G401.6 (cell line): ENCODE data around the gene ADAM19.

ENCODE experiments used
- FAIRE-seq: peaks from 2 replicates; lab custom pipeline; 2012; peaks lifted over from hg19 to GRCh38; lab: Jason Lieb, UNC

The ADAM19 gene

DNA sequence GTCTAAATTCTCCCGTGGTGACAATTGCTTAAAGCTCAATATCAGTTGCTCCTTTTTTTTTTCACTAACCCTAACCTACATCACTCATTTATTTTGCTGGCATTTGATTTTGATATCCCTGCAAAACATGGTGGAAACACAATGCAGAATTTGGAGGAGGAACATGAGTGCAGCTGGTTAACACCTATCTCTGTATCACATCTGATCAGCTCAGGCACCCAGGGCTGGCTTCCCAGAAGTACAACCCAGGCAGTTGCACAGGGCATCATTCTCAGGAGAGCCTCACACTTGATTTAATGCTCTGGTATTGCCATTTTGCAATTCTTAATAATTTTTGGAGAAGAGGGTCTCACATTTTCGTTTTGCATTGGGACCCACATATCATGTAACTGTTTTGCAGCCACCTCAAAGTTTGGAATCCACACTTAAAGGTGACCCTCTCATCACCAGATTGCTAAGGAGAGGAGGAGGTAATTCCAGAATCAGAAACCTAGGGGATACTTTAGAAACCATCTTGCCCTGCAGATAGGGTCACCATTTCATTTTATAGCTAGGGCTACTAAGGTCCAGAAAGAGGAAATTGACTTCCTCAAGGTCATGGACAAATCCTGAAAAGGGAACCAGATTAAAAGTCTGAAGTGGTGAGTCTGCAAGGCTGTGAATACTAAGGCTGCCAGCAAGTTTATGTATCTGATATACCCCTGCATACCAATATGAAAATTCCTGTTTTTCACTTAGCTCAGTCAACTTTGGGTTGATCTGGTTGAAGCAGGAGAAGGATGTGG lies 19.3 kb upstream of the ADAM19 start:
- no peak for FAIRE-seq

DNA sequence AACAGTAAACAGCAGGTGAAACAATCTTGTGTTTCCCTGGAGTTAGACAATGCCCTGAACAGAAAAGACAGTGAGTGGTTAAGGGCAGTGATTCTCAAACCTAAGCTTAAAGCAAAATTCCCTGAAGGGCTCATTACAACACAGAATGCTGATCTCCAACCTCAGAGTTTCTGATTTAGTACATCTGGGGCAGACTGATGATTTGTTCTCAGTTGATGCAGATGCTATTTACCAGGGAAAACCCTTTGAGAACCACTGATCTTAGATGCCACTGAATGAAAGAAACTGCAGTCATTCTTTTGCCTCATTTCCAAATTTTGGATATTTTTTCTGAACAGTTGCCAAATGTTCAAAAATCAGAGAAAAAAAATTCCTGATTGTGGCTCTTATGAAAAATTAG lies 18.7 kb upstream of the ADAM19 start:
- no peak for FAIRE-seq

DNA sequence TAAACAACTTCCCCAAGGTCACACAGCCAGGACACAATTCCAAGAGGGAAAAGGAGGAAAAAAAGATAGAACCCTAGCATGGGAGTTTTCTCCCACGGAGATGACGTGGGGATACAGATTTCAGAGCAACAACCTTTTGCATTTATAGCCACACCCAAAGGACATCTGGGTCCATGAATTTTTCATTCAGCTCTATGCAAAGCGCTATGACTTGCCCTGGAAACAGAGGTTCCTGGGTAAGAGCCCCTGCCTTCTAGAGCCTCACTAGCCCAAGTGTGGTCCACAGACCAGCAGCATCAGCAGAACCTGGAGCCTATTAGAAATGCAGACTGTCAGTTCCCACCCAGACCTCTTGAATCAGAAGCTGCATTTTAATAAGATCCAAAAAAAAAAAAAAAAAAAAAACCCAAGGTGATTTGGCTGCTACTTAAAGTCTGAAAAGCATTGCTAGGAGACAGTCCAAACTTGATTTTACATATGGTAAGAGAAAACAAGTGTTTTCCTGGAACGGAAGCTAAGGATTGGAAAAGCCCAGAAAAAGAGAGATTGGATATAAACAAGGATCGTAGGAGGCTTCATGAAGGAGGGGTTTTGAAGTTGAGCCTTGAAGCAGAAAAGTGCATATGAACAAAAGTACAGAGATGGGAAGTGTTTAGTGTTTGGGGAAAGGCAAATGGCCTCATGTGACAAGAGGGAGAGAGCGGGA lies 17.6 kb upstream of the ADAM19 start:
- no peak for FAIRE-seq

DNA sequence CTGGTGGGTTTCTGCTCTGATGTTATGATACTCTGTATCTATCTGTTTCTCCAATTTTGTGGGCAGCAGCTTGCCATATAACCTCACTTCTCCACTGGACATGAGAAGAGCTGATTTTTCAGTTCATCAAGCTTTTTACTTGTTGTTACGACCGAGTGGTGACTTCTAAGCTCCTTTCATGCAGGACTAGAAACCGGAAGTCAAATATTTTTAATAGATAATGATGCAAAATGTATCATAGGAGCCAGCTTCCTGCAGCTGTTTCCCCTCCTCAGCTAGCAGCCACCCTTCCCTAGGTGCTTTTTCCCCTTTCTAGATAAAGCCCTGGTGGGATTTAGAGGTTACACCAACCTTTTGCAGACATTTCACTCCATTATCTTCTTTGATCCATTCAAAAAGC lies 17.0 kb upstream of the ADAM19 start:
- FAIRE-seq: no peak

DNA sequence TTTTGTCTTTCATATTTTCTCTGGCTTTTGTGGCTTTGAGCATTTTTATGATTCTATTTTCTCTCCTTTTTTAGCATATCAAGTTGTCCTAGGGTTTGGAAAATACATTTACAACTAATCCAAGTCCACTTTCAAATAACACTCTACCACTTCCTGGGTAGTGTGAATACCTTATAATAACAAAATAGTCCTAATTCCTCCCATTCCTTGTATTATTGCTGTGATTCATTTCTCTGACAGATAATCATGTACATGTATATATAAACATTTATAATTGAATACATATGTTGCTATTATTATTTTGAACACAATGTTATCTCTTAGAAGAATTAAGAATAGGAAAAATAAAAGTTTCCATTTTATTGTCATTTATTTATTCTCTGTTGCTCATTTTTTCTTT lies 14.9 kb upstream of the ADAM19 start:
- no peak for FAIRE-seq

DNA sequence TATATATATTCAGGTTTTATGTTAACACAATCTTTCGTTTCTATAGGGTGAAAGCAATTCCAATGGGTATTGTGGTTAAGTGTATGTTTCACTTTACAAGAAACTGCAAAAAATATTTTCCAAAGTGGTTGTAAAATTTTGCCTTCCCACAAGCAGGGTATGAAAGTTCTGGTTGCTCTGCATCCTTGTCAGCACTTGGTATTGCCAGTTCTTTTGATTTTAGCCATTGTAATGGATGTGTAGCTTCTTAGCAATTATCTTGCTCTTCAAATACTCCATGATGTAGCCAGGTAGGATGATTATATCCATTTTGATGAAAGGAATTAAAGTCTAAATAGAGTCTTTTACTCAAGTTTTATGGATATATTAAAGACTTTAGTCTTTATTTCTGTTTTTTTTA lies 9.1 kb upstream of the ADAM19 start:
- FAIRE-seq: no peak

DNA sequence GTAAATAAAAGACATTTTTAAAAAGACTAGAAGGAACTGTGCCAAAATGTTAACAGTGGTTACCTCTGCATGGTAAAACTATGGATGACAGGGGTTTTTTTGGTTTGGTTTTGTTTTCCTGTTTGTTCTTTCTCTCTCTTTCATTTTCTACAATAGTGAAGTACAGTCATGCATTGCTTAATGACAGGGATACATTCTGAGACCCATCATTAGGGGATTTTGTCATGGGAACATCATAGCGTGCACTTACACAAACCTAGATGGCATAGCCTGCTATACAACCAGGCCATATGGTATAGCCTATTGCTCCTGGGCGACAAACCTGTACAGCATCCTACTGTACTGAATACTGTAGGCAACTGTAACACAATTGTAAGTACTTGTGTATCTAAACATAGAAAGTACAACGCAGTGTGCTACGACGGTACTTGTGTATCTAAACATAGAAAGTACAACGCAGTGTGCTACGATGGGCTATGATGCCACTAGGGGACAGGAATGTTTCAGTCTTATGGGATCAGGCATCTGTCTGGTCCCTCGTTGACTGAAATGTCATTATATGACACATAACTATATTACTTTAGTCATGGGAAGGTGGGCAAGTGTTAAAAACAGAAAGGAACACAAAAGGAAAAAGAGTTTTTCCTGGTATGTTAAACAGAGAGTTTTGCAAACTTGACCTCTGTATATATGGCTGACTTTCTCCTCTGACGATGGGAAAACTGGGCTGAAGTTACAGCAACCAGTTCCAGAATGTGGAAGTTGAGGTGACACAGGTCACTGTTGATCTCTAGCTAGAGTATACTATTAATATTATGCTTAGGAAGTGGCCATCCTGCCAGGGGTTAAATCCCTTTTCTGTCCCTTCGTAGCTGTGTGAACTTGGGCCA lies 7.4 kb upstream of the ADAM19 start:
- no peak for FAIRE-seq

DNA sequence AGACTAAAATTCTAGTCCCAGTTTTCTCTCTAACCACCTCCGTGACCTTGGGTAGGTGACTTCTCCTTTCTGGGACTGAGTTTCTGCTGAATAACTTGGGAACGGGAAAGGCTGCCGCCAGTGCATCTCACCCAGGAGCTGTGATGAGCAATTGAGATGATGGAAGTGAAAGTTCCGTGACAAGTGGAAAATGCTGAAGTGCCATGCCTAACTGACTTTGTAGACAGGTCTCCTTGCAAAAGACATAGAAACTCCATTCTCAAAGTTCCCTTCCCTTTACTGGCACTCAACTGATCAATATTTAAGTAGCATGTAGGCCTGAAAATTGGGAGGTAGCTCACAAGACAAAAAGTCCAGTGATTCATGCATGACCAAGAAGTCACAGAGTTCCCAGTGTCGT lies 6.3 kb upstream of the ADAM19 start:
- FAIRE-seq: no peak

DNA sequence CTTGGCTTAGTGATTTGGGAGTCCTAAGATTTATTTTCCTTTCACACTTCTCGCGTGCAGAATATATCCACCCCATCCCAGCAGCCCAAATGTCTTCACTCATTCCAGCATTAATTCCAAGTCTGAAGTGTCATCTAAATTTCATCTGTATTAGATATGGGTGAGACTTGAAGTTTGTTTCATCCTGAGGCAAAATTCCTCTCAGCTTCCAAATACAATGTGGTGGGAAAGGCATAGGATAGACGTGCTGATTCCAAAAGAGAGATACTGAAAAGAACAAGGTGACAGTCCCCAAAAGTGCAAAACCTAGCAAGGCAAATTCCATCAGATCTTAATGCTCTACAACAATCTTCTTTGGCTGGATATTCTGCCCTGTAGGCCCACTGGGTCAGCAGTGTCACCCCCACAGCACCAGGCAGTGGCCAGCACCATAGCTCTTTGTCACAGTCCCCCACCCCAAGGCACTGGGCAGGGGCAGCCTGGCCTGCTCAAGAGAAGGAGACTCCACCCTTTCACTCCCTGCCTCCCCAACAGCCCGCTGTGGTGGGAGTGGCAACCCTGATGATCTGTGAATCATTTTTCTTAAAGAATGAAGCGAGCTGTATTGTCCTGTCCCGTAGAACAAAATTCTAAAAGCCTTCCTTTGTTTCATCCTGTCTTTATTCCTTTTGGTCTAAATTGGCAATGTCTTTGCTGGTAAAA lies 2.7 kb upstream of the ADAM19 start:
- FAIRE-seq: no peak

DNA sequence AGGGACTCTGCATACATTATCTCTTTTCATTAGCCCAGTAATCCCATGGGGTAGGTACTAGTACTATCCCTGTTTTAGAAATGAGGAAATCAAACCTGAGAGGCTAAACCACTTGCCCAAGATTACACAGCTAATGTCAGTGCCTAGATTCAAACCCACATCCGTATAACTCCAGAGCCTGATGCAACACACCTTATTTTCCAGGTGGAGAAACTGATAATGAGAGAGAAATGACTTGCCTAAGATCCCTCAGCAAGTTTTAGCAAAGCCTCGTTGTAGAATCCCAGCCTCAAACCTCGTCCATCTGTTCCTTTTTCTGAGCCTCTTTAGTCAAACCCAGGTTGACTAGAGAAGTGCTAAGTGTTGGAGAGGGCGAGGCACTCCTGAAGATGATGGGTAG lies 1.1 kb upstream of the ADAM19 start:
- no peak for FAIRE-seq

DNA sequence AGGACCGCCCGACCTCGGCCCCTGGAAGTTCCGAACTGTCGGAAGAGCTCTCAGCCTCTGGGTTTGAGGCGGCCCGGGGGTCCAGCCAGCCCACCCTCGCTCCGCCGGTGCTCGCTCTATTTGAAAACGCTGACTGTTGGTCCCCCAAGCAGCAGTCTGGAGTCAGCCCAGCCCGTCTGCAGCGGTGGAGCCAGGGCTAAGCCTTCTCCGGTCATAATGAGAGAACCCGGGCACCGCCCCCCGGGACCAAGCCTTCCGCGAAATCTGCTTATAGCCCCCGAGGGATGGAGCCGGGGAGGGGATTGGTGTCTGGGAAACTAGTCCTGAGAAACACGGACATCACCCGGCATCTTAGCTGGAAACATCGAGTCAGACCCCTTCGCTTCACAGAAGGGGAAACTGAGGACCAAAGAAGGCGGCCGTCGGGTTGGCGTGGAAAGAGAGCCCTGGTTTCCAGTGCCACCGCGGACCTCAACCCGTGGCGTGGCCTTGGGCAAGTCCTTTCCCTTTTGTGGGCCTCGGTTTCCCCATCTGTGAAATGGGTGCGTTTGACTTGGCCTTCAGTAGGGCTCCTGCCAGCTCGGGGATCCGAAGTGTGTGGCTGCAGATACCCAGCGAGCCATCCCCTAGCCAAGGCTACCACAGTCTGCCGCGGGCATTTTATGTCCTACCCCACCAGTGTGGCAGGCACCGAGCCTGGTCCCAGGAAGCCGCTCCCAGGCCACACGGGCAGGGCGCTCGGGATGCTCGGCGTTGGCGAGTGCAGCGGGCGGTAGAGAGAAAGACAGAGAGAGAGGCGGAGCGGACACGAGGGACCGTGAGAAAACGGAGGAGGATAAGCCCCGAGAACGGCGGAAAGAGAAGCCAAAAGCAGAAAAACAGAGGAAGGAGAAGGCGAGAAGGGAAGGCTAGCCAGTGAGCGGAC lies 857 bp downstream of the ADAM19 start:
- no peak for FAIRE-seq

DNA sequence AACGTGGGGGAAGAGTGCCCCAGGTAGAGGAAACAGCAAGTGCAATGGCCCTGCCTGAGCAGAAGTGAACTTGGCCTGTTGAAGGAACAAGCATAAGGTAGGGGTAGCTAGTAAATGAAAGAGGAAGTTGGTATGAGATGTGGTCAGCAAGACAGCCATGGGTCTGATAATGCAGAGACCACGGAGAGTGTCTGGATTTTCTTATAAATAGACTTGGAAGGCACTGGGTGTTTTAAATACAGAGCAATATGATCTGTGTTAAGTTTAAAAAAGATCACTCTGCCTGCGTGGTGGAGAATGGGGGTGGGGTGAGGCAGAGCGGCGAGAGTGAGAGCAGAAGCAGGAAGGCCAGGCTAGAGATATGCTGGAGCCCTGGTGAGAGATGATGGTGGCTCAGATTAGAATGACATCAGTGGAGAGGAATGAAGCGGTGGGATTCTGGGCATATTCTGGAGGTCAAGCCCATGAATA lies 4.2 kb downstream of the ADAM19 start:
- FAIRE-seq: no peak

DNA sequence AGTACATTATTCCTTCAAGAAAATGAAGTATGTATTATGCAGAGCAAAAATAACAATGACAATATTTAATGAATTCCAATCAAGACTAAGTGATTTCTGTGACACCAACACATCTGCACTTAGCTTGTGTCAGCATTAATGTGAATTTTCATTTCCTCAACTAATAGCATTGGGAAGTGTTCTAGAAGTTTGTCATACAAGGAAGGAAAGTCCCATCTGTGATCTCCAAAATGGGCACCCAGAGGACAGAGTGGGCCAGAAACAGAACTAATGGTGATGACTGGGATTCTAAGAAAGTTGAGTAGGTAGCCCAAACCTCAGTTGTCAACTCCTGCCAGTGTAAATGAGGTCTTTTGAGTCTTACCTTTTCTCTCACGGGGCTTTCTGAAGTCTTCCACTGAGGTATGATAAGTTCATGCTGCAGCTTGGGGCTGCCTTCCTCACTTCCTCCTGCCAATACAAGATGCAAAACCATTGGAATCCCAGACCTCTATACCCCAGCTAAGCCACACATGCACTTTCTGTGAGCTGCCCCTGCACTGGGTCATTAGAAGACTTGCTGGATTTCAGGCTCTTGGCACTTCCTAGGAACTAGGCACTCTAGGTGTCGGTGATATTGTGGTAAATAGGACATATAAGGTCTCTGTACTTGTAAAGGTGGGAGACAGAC lies 4.9 kb downstream of the ADAM19 start:
- no peak for FAIRE-seq

DNA sequence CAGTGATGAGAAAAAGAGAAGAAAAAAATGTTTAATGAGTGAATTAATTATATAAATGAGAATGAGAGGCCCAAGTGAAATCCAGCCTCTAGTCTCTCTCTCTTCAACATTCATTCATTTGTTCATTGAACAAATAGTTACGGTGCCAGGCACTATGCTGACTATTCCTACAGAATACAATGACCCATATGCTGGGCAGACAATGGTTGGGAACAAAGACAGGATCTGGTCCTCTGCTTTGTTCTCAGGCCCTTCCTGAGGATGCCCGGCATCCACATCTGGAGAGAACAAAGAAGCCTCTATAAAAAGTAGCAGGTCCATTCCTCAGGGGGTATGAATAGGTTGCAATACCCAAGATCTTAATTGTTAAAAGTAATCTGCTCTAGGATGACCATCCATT lies 6.9 kb downstream of the ADAM19 start:
- no peak for FAIRE-seq

DNA sequence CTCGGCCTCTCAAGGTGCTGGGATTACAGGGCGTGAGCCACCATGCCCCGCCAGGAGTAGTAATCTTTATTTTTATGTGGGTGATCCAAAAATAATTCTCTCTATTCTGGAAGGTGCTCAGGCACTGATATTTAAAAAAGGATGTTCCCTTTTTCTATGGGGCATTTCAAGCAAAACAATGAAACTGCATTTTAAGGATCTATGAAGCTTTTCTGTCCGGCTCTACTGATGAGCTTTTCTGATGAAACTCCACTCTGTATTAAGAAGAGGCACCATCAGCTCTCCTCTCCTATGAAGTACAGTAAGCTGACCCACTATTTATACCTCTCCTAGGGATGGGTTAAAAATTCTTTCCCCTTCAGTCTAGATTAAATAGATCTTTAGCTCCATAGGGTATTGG lies 7.4 kb downstream of the ADAM19 start:
- no peak for FAIRE-seq

DNA sequence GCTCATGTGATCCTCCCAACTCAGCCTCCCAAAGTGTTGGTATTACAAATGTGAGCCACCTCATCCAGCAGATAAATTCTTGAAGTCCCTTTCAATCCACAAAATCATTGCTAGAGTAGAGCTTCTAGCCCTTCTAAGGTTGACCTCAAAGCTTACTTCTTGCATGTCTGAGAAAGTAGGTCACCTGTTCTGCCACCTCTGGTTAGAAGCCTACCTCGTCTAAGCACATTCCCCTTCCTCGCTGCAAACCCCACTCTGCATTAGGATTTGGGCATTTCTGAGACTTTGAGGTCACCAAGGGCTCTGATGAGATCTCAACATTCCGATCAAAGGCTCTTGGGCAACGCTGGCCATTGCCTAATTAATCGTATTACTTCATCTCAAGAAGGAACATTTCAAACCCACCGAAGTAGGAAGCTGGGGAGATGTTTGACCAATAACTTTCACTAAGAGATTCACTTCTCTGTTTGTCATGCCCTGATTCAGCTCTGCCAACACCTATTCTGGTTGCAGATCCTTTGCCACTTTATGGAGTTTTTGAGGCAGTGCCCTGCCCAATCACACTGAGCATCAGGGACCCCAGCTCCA lies 8.6 kb downstream of the ADAM19 start:
- no peak for FAIRE-seq

DNA sequence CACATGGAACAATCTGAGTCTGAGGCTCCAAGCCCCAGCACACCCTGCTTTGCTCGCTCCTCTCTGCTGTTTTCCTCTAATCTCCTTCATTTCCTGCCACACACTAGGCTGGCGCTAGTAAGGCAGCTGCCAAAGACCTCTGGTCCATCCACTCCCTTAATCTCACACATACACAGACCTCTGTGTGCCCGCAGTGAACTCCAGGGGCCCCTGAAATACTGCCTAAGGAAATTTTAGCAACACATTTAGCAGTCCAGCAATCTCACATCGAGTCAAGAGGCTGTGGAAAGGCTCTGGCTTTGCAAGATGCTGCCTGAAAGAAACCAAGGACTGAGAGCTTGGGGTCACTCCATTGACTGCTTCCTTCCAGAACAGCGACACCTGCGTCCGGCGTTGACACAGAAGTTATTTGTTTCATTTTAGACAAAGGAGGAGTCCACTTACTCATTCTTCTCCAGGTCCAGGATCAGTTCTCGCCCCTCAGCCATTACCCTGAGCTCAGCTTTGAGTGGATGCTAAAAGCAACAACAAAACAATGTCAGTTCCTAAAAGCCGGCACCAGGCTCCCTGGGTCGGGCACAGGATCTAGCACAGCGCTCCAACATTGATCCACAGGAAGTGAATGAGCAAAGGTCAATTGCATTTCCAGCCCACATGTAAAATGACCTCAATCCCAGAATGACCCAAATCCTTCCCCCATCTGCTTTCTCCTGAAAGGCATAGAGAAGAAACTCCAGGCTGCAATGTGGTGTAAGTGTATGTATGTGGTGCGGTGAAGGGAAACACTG lies 11.5 kb downstream of the ADAM19 start:
- no peak for FAIRE-seq

DNA sequence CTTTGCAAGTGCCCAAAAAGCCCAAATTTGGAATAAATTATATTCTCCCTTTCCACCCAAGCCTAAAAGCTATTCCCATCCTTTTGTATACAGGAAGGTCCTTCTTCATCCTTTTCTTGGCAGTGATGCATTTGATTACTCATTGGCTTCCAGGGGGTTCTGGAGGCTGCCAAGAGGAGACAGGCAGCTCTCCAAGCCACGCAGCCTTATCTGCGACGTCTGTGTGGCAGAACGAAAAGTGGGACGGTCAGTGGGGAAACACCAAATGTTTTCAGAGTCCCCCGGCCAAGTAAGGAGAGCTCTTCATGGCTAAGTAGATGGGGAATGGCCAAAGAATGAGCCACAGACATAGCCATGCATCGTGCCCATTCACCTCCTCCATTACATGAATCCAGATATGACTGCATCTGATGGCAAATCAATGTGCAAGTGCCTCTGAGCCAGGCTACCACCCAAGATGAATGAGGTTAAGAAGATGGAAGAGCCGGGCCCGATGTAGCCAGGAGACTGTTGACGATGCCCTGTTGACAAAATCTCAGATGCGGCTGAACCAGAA lies 12.1 kb downstream of the ADAM19 start:
- FAIRE-seq: no peak

DNA sequence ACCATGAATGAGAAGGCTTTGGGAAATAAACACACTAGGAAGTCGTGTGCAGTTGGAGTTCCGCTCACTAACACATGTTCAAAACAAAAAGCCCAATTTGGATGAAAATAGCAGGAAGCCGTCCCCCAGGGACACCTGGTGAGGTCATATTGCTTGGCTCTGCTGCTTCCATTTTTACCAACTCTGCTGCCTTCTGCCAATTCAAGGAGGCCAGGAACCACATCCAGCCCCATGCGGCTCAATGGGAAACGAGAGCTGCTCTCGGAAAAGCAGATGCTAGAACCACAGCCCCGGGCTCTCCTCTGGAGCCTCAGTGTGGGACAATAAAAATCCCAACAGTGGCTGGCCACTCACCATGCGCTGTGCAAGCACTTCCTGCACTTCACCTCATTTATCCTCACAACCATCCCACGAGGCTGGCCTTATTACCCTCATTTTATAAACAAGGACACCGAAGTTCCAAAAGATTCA lies 13.4 kb downstream of the ADAM19 start:
- no peak for FAIRE-seq
